ENCODE data around the gene NUDT16L1. TPM values are rescaled to one million over a fixed set of nuclear protein-coding genes. Genes with fewer than 3 reads are reported as not detected.

The NUDT16L1 gene
- total and polyA plus RNA-seq, 2 of the 13 experiments (the other 11 are each of a cell fraction or from before 2014, with no cell fraction given): 28.0 to 40.5 TPM

DNA sequence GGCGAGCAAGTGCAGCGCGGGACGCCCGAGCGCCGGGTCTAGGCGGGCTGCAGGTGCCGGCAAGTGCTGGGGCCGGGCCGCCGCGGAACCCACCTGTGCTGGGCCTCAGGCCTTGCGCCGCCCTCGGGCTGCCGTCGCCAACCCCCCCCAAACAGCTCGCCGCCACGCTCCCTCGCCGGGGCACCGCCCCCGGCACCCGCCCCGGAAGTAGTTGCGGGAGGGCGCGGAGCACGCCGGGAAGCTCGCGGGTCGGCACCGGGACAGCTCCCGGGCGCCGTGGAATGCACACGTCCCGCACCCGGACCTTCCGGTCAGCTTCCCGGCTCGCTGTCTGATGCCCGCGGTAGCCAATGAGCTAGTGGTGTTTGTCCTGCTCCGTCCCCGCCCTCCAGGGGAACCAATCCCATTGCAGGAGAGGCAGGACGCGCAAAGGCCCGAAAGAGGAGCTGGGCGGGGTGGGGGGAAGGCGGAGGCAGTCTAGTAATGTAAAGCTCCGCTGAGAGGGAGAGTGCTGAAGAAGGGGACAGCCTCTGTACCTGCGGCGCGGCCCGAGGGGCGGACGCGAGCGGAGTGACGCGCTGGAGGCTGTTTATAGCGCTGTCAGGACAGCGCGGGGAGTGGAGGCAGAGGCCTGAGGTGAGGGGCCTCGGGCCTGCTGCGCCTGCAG, 40.8 kb downstream of the NUDT16L1 start, which contains the start of the genes ANKS3 and DNAAF8 (continued):
- TF ChIP-seq, protein P1, sequence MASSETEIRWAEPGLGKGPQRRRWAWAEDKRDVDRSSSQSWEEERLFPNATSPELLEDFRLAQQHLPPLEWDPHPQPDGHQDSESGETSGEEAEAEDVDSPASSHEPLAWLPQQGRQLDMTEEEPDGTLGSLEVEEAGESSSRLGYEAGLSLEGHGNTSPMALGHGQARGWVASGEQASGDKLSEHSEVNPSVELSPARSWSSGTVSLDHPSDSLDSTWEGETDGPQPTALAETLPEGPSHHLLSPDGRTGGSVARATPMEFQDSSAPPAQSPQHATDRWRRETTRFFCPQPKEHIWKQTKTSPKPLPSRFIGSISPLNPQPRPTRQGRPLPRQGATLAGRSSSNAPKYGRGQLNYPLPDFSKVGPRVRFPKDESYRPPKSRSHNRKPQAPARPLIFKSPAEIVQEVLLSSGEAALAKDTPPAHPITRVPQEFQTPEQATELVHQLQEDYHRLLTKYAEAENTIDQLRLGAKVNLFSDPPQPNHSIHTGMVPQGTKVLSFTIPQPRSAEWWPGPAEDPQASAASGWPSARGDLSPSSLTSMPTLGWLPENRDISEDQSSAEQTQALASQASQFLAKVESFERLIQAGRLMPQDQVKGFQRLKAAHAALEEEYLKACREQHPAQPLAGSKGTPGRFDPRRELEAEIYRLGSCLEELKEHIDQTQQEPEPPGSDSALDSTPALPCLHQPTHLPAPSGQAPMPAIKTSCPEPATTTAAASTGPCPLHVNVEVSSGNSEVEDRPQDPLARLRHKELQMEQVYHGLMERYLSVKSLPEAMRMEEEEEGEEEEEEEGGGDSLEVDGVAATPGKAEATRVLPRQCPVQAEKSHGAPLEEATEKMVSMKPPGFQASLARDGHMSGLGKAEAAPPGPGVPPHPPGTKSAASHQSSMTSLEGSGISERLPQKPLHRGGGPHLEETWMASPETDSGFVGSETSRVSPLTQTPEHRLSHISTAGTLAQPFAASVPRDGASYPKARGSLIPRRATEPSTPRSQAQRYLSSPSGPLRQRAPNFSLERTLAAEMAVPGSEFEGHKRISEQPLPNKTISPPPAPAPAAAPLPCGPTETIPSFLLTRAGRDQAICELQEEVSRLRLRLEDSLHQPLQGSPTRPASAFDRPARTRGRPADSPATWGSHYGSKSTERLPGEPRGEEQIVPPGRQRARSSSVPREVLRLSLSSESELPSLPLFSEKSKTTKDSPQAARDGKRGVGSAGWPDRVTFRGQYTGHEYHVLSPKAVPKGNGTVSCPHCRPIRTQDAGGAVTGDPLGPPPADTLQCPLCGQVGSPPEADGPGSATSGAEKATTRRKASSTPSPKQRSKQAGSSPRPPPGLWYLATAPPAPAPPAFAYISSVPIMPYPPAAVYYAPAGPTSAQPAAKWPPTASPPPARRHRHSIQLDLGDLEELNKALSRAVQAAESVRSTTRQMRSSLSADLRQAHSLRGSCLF (CRISPR knock-in tag; IDR thresholded peaks at IDR 0.05; ENCODE audit: borderline replicate concordance): no peak
- peak; percentile 75; the same call in 1 of the 2 replicates for TF ChIP-seq MEIS2 (CRISPR knock-in tag; IDR thresholded peaks at IDR 0.05)
- TF ChIP-seq YY1 (IDR thresholded peaks at IDR 0.05; ENCODE audit: insufficient read depth, insufficient replicate concordance, low read depth, low read length): peak; percentile 81
- TF ChIP-seq KDM5A (IDR thresholded peaks at IDR 0.05; ENCODE audit: borderline replicate concordance, low read length): peak; percentile 59; the same call in 1 of the 2 replicates
- TF ChIP-seq HNRNPL (IDR thresholded peaks at IDR 0.05; ENCODE audit: low read depth, low read length): no peak
- TF ChIP-seq ZIK1 (CRISPR knock-in tag; IDR thresholded peaks at IDR 0.05; ENCODE audit: borderline replicate concordance, low read depth): no peak; the same call in 1 of the 2 replicates
- no peak for TF ChIP-seq NONO (IDR thresholded peaks at IDR 0.05)
- TF ChIP-seq NONO (CRISPR knock-in tag; conservative IDR thresholded peaks at IDR 0.05): peak; percentile 87
- peak; percentile 23; the same call in 1 of the 2 replicates for TF ChIP-seq ZNF772 (CRISPR knock-in tag; IDR thresholded peaks at IDR 0.05)
- no peak for TF ChIP-seq ZNF550 (CRISPR knock-in tag; IDR thresholded peaks at IDR 0.05; ENCODE audit: borderline replicate concordance)
- TF ChIP-seq, protein P2, sequence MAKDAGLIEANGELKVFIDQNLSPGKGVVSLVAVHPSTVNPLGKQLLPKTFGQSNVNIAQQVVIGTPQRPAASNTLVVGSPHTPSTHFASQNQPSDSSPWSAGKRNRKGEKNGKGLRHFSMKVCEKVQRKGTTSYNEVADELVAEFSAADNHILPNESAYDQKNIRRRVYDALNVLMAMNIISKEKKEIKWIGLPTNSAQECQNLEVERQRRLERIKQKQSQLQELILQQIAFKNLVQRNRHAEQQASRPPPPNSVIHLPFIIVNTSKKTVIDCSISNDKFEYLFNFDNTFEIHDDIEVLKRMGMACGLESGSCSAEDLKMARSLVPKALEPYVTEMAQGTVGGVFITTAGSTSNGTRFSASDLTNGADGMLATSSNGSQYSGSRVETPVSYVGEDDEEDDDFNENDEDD (CRISPR knock-in tag; IDR thresholded peaks at IDR 0.05; ENCODE audit: borderline replicate concordance): peak; percentile 76; the same call in 1 of the 2 replicates
- TF ChIP-seq ZNF816 (CRISPR knock-in tag; IDR thresholded peaks at IDR 0.05; ENCODE audit: borderline replicate concordance): 0 out of 2 replicates have a peak, but pooled peaks have one; percentile 68
- TF ChIP-seq, protein P3, sequence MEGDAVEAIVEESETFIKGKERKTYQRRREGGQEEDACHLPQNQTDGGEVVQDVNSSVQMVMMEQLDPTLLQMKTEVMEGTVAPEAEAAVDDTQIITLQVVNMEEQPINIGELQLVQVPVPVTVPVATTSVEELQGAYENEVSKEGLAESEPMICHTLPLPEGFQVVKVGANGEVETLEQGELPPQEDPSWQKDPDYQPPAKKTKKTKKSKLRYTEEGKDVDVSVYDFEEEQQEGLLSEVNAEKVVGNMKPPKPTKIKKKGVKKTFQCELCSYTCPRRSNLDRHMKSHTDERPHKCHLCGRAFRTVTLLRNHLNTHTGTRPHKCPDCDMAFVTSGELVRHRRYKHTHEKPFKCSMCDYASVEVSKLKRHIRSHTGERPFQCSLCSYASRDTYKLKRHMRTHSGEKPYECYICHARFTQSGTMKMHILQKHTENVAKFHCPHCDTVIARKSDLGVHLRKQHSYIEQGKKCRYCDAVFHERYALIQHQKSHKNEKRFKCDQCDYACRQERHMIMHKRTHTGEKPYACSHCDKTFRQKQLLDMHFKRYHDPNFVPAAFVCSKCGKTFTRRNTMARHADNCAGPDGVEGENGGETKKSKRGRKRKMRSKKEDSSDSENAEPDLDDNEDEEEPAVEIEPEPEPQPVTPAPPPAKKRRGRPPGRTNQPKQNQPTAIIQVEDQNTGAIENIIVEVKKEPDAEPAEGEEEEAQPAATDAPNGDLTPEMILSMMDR (CRISPR knock-in tag; IDR thresholded peaks at IDR 0.05): peak; percentile 12; the same call in 1 of the 2 replicates
- TF ChIP-seq, protein P4, sequence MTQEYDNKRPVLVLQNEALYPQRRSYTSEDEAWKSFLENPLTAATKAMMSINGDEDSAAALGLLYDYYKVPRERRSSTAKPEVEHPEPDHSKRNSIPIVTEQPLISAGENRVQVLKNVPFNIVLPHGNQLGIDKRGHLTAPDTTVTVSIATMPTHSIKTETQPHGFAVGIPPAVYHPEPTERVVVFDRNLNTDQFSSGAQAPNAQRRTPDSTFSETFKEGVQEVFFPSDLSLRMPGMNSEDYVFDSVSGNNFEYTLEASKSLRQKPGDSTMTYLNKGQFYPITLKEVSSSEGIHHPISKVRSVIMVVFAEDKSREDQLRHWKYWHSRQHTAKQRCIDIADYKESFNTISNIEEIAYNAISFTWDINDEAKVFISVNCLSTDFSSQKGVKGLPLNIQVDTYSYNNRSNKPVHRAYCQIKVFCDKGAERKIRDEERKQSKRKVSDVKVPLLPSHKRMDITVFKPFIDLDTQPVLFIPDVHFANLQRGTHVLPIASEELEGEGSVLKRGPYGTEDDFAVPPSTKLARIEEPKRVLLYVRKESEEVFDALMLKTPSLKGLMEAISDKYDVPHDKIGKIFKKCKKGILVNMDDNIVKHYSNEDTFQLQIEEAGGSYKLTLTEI (CRISPR knock-in tag; conservative IDR thresholded peaks at IDR 0.05): no peak
- TF ChIP-seq ZNF282 (IDR thresholded peaks at IDR 0.05; ENCODE audit: partially characterized antibody): no peak
- TF ChIP-seq MTA3 (CRISPR knock-in tag; IDR thresholded peaks at IDR 0.05): no peak

All from HepG2 (cell line).